Hematopoietic multipotent progenitor cell treated with erythropoietin and hydrocortisone succinate and interleukin-3 and kit ligand, for 17 days (in vitro differentiated cells): ENCODE results near the gene TMEM135.
"Not testable (repeated sequence)": the region's sequence is repeated elsewhere in the genome, so short reads cannot be mapped to it uniquely, and the experiment has no call there.

ENCODE experiments used
- DNase-seq: peaks from one replicate; pipeline ENCODE4 v3.0.0-alpha.2; 2015; ENCODE audit warnings: low spot score

TMEM135 gene

GRCh38 chr11:87020764-87021365 lies 16.9 kb upstream of the TMEM135 start:
- no peak for DNase-seq

GRCh38 chr11:87022254-87022653 lies 15.5 kb upstream of the TMEM135 start:
- no peak for DNase-seq

- no peak for DNase-seq
These were observed 15.0 kb upstream of the TMEM135 start for GRCh38 chr11:87022738-87023137.

- DNase-seq, result not testable (repeated sequence)
These were observed 11.3 kb upstream of the TMEM135 start for GRCh38 chr11:87026415-87026814.

GRCh38 chr11:87030458-87031054 lies 7.2 kb upstream of the TMEM135 start:
- no peak for DNase-seq

GRCh38 chr11:87031433-87032170 lies 6.1 kb upstream of the TMEM135 start:
- DNase-seq, result no peak

- no peak for DNase-seq
These were observed 4.2 kb upstream of the TMEM135 start for GRCh38 chr11:87033561-87033960.

GRCh38 chr11:87035976-87036583 lies 1.7 kb upstream of the TMEM135 start:
- peak; percentile 36 for DNase-seq

- DNase-seq, result peak; percentile 54
These were observed 831 bp upstream of the TMEM135 start for GRCh38 chr11:87036756-87037449.

GRCh38 chr11:87038235-87038977 lies 672 bp downstream of the TMEM135 start:
- peak; percentile 13 for DNase-seq

GRCh38 chr11:87039371-87039770 lies 1.6 kb downstream of the TMEM135 start:
- DNase-seq, result no peak

- DNase-seq, result no peak
These were observed 6.2 kb downstream of the TMEM135 start for GRCh38 chr11:87043894-87044293.

- no peak for DNase-seq
These were observed 9.1 kb downstream of the TMEM135 start for GRCh38 chr11:87046824-87047223.

- no peak for DNase-seq
These were observed 18.4 kb downstream of the TMEM135 start for GRCh38 chr11:87056091-87056490.

GRCh38 chr11:87057749-87058148 lies 20.0 kb downstream of the TMEM135 start:
- no peak for DNase-seq

- no peak for DNase-seq
These were observed 22.1 kb downstream of the TMEM135 start for GRCh38 chr11:87059596-87060390.

- DNase-seq, result no peak
These were observed 24.0 kb downstream of the TMEM135 start for GRCh38 chr11:87061766-87062165.

GRCh38 chr11:87063982-87064381 lies 26.2 kb downstream of the TMEM135 start:
- DNase-seq, result no peak

GRCh38 chr11:87072787-87073186 lies 35.1 kb downstream of the TMEM135 start:
- no peak for DNase-seq

GRCh38 chr11:87076260-87076783 lies 38.6 kb downstream of the TMEM135 start:
- no peak for DNase-seq
